Measurements from ENCODE around the gene MUC13.

The MUC13 gene

DNA sequence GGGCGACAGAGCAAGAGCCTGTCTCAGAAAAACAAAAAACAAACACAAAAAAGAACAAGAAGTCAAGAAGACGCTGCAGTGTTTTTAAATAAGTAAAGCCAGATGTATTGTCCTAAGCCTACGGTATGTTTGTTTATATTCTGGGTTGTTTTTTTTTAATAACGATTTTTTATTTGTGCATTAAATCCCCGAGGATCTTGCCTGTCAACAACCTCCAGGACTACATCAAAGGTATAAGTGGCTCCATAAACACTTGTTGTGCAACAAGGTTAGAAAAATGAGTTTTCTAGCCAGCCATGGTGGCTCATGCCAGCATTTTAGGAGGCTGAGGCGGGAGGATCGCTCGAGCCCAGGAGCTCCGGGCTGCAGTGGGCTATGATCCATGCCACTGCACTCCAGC is 73.5 kb downstream of the MUC13 start:
- DNase-seq = no peak

DNA sequence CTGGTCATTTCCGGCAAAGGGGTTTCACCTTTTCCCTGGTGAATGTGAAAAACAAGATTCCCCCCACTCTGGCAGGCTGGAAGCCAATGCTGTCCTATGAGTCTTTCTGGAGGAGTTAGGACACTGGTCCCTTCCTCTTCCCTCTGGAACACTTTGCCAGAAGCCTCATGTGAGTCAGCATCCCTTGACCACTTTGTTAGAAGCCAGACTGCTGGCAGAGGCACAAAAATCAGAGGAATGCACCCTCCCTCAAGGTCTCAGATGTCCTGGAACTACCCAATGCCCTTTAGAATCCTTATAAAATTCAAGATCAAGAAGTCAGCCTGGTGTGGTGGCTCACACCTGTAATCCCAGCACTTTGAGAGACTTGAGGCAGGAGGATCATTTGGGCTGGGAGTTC is 74.0 kb downstream of the MUC13 start:
- peak; percentile 56 for DNase-seq

DNA sequence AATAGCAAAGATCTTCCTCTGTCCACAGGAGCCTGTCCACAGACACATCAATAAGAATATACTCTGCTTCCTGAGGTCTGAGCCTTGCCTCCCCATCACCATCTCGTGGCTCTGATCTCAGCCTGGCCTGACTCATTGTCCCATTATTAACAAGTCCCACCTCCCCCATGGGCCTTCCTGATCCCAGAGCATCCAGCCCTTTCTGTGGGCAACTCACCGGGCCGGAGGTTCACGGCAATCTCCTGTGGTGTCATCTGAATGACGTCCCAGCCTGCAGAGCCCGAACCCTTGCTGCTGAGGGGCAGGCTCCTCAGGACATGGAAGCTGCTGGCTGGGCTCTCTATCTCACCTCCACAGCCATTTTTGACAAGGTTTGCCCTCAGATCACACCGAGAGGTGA is 75.5 kb downstream of the MUC13 start:
- no peak for DNase-seq

DNA sequence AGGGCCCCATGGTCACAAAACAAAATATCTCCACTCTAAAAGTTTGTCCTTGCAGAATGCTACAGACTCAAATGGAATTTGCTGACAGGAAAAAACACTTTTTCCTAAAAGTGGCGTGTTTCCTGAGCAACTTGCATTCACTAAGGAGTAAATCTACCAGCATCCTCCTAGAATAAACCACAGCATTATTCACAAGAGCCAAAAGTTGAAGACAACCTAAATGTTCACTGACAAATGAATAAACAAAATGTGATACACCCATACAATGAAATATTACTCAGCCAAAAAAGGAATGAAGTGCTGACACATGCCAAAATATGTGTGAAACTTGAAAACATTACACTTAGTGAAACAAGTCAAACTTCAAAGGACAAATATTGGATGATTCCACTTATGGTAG is 76.3 kb downstream of the MUC13 start:
- DNase-seq = no peak

DNA sequence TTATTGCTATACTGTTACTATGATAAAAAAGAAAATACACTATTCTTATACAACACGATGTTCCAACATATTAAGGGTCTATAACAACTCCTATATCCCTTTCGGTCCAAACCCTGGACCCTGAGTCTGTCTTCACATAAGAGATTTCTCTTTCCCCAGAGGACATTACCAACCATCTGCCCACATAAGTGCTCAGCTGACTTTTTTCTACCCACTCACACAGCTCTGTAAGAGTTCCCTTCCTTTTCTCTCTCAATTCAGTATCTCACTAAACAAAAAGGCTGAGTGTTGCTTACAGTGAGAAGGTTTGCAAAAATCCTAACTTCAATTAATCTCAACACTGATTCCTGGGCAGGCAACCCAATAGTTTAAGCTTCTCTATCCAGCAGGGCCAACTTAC is 77.9 kb downstream of the MUC13 start:
- no peak for DNase-seq

All from 8988T (cell line).